Uterus (tissue), 2 donors: Measurements from ENCODE around the gene S100A2.

Experiments
- POLR2A ChIP-seq, 2 donors: fragments of 450-650 bp; IDR thresholded peaks; one replicate each; pipeline ENCODE4 v1.6.1; 2016; ENCODE audit warnings: antibody characterized with exemption in 2 of 2, mild to moderate bottlenecking in 1 of 2, moderate library complexity in 1 of 2
- TF ChIP-seq, protein P1 (sequence below), 4 experiments: fragments of 200-600 bp in 2 of 4; fragments of 450-650 bp in 2 of 4; sonication (generic) in 2 of 4; IDR thresholded peaks; one replicate each; pipeline ENCODE4 v1.5.1; 2016 to 2019; ENCODE audit warnings: antibody characterized with exemption in 4 of 4, mild to moderate bottlenecking in 2 of 4, moderate library complexity in 1 of 4

DNA sequence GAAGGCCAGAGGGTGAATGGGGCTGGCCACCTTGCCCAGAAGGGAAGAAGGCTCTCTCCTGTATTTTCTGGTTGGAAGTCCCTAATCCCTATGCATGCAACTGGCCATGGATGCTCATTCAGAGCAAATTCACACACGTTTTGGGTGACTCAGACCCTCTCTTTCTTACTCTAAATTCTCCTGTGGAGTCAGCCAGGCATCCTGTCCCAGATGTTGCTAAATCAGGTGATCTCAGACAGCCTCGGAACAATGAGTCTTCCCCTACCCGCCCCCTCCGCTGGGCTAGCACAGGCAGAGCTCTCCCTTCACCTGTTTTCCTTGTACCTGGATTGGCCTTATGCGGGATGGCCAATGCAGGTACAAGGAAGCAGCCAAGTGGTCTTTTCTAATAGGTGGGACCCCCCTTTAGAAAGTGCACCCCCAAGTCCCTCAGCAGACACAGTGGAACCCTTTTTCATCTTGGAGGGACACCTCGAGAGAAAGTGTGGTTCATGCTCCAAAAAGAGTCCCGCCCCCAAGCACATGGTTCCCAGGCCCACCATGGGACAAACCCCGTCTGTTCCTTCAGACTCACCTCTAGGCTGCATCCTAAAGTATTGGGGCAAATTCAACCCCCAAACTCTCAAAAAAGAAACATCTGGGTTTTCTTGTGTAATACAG, 38.5 kb downstream of the S100A2 start:
- no peak for TF ChIP-seq POLR2A (IDR thresholded peaks at IDR 0.05)
- TF ChIP-seq, protein P1, sequence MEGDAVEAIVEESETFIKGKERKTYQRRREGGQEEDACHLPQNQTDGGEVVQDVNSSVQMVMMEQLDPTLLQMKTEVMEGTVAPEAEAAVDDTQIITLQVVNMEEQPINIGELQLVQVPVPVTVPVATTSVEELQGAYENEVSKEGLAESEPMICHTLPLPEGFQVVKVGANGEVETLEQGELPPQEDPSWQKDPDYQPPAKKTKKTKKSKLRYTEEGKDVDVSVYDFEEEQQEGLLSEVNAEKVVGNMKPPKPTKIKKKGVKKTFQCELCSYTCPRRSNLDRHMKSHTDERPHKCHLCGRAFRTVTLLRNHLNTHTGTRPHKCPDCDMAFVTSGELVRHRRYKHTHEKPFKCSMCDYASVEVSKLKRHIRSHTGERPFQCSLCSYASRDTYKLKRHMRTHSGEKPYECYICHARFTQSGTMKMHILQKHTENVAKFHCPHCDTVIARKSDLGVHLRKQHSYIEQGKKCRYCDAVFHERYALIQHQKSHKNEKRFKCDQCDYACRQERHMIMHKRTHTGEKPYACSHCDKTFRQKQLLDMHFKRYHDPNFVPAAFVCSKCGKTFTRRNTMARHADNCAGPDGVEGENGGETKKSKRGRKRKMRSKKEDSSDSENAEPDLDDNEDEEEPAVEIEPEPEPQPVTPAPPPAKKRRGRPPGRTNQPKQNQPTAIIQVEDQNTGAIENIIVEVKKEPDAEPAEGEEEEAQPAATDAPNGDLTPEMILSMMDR (IDR thresholded peaks at IDR 0.05), result no peak
